GM18526 (cell line): ENCODE results near the gene SMIM27.
A peak's percentile ranks its signal among the peaks of the same experiment; 100 is the strongest.

Experiments used
- POLR2A ChIP-seq: IDR thresholded peaks from 3 replicates; pipeline ENCODE4 v1.6.1; 2011; ENCODE audit not compliant: insufficient read length; ENCODE audit errors: extremely low read depth

Gene SMIM27

GRCh38 chr9:32550562-32551275 is 1.4 kb upstream of the SMIM27 start:
- TF ChIP-seq POLR2A, result peak; percentile 39

GRCh38 chr9:32551276-32552051 is 663 bp upstream of the SMIM27 start:
- no peak for TF ChIP-seq POLR2A

GRCh38 chr9:32554107-32554506 is 2.0 kb downstream of the SMIM27 start:
- TF ChIP-seq POLR2A, result no peak

- TF ChIP-seq POLR2A, result no peak
Measured at GRCh38 chr9:32554591-32554990, 2.5 kb downstream of the SMIM27 start.

- no peak for TF ChIP-seq POLR2A
Measured at GRCh38 chr9:32558408-32558934, 6.3 kb downstream of the SMIM27 start.

GRCh38 chr9:32565967-32566366 is 13.8 kb downstream of the SMIM27 start:
- no peak for TF ChIP-seq POLR2A

- no peak for TF ChIP-seq POLR2A
Measured at GRCh38 chr9:32566770-32567169, 14.6 kb downstream of the SMIM27 start.

- no peak for TF ChIP-seq POLR2A
Measured at GRCh38 chr9:32570262-32570661, 18.1 kb downstream of the SMIM27 start.

- no peak for TF ChIP-seq POLR2A
Measured at GRCh38 chr9:32571969-32572899, 20.1 kb downstream of the SMIM27 start.

GRCh38 chr9:32572900-32573523 is 20.9 kb downstream of the SMIM27 start, which contains the start of gene NDUFB6:
NDUFB6 (minus strand) TSS chr9:32573159; CDS start chr9:32573060, 99 bp downstream.
- TF ChIP-seq POLR2A, result peak; percentile 82

GRCh38 chr9:32573821-32574220 is 21.7 kb downstream of the SMIM27 start:
- no peak for TF ChIP-seq POLR2A

- TF ChIP-seq POLR2A, result no peak
Measured at GRCh38 chr9:32574858-32575257, 22.7 kb downstream of the SMIM27 start.

GRCh38 chr9:32577316-32577715 is 25.2 kb downstream of the SMIM27 start:
- TF ChIP-seq POLR2A, result no peak

- TF ChIP-seq POLR2A, result no peak
Measured at GRCh38 chr9:32578976-32579375, 26.8 kb downstream of the SMIM27 start.
